A549 (cell line): ENCODE data around the gene ZNF358. TPM values are rescaled to one million over a fixed set of nuclear protein-coding genes. Genes with fewer than 3 reads are reported as not detected.

Experiments used
- ATAC-seq, 2 experiments: fragments of 200-7000 bp in 1 of 2; fragments of >200 bp in 1 of 2; cut with Nextera tagmentation in 1 of 2; cut with Tn5 transposase in 1 of 2; 3 replicates each; pipeline versions ENCODE4 v1.8.0 to v1.9.1; 2018 to 2020; ENCODE audit warnings: mild to moderate bottlenecking in 1 of 2, moderate library complexity in 1 of 2
- CTCF ChIA-PET: fragments of 300-600 bp; sonication (Branson Sonifier 250); formaldehyde crosslinking; extraction: SDS; loops from one replicate; lab custom pipeline; 2021; ENCODE audit warnings: antibody characterized with exemption, inconsistent platforms; lab: Yijun Ruan, JAX
- POLR2A ChIA-PET: fragments of 350-600 bp; formaldehyde crosslinking; extraction: SDS; loops from one replicate; lab custom pipeline; 2021; ENCODE audit warnings: antibody characterized with exemption, inconsistent platforms; lab: Yijun Ruan, JAX
- DNase-seq, 2 experiments: peaks; one replicate each; pipeline versions ENCODE4 v3.0.0 to v3.0.0-alpha.2; 2011 to 2016; ENCODE audit warnings: low read depth in 1 of 2, low spot score in 1 of 2
- FAIRE-seq: peaks from 2 replicates; lab custom pipeline; 2011; peaks lifted over from hg19 to GRCh38; lab: Jason Lieb, UNC
- H3K27ac ChIP-seq, 2 experiments: fragments of >200 bp; sonication (Bioruptor Twin); formaldehyde crosslinking; 3 replicates each; pipeline ENCODE4 v1.5.1; 2016 to 2017
- H3K4me1 ChIP-seq: fragments of >200 bp; sonication (Bioruptor Twin); formaldehyde crosslinking; 3 replicates; pipeline ENCODE4 v1.6.1; 2016
- H3K4me2 ChIP-seq: fragments of >200 bp; sonication (Bioruptor Twin); formaldehyde crosslinking; 3 replicates; pipeline ENCODE4 v1.6.1; 2016
- H3K4me3 ChIP-seq: fragments of >200 bp; sonication (Bioruptor Twin); formaldehyde crosslinking; 3 replicates; pipeline ENCODE4 v1.5.1; 2016
- H3K9me3 ChIP-seq: fragments of >200 bp; sonication (Bioruptor Twin); formaldehyde crosslinking; 3 replicates; pipeline ENCODE4 v1.6.1; 2016
- BHLHE40 ChIP-seq: IDR thresholded peaks from 2 replicates; pipeline ENCODE4 v1.6.1; 2012; ENCODE audit warnings: low read depth, low read length, inconsistent platforms
- CEBPB ChIP-seq, 2 experiments: fragments of >200 bp in 1 of 2; sonication (Bioruptor Twin) in 1 of 2; formaldehyde crosslinking in 1 of 2; IDR thresholded peaks; 2 replicates each; pipeline ENCODE4 v1.6.1; 2012 to 2016
- CHD2 ChIP-seq: fragments of 150-350 bp; IDR thresholded peaks from 2 replicates; pipeline ENCODE4 v1.6.1; 2014; ENCODE audit warnings: low read length; ENCODE audit not compliant: partially characterized antibody
- EHMT2 ChIP-seq: fragments of 200-600 bp; sonication (generic); IDR thresholded peaks from 2 replicates; pipeline ENCODE4 v1.6.1; 2016; ENCODE audit warnings: antibody characterized with exemption, low read depth, mild to moderate bottlenecking, moderate library complexity
- ESRRA ChIP-seq: fragments of 150-350 bp; IDR thresholded peaks from 2 replicates; pipeline ENCODE4 v1.6.1; 2014; ENCODE audit warnings: mild to moderate bottlenecking, low read length, borderline replicate concordance
- FOSB ChIP-seq: fragments of 250-450 bp; sonication (Bioruptor Pico); IDR thresholded peaks from 2 replicates; pipeline ENCODE4 v1.5.0; 2020; ENCODE audit warnings: mild to moderate bottlenecking, moderate library complexity
- FOXS1 ChIP-seq: fragments of 250-450 bp; sonication (Bioruptor Pico); IDR thresholded peaks from 2 replicates; pipeline ENCODE4 v1.5.0; 2020; ENCODE audit warnings: mild to moderate bottlenecking, moderate library complexity
- GATA3 ChIP-seq: IDR thresholded peaks from 2 replicates; pipeline ENCODE4 v1.6.1; 2012; ENCODE audit warnings: borderline replicate concordance
- HDAC2 ChIP-seq: fragments of 200-600 bp; sonication (generic); IDR thresholded peaks from 2 replicates; pipeline ENCODE4 v1.6.1; 2016
- JUN ChIP-seq, 2 experiments: fragments of >200 bp; sonication (Bioruptor Twin); formaldehyde crosslinking; IDR thresholded peaks; 2 replicates in 1 of 2; 3 replicates in 1 of 2; pipeline ENCODE4 v1.6.1; 2016 to 2017
- MAZ ChIP-seq: fragments of 150-350 bp; IDR thresholded peaks from 2 replicates; pipeline ENCODE4 v1.6.1; 2014; ENCODE audit warnings: antibody characterized with exemption, low read depth, low read length, borderline replicate concordance
- MYC ChIP-seq: IDR thresholded peaks from 2 replicates; pipeline ENCODE4 v1.6.1; 2012; ENCODE audit warnings: mild to moderate bottlenecking, inconsistent platforms, low read length, improper control_type of control experiment, borderline replicate concordance
- NPAS2 ChIP-seq: fragments of 250-450 bp; sonication (Bioruptor Pico); IDR thresholded peaks from 2 replicates; pipeline ENCODE4 v1.8.0; 2022; ENCODE audit warnings: mild to moderate bottlenecking, moderate library complexity, borderline replicate concordance
- NR3C1 ChIP-seq: fragments of >200 bp; sonication (Bioruptor Twin); formaldehyde crosslinking; IDR thresholded peaks from 3 replicates; pipeline ENCODE4 v1.6.1; 2017
- PHF8 ChIP-seq: fragments of 200-600 bp; sonication (generic); IDR thresholded peaks from 2 replicates; pipeline ENCODE4 v1.6.1; 2016; ENCODE audit warnings: low read depth, mild to moderate bottlenecking, antibody characterized with exemption, moderate library complexity, borderline replicate concordance
- POLR2A ChIP-seq: IDR thresholded peaks from 2 replicates; pipeline ENCODE4 v1.6.1; 2012; ENCODE audit warnings: mild to moderate bottlenecking, low read length
- RCOR1 ChIP-seq: fragments of 150-350 bp; IDR thresholded peaks from 2 replicates; pipeline ENCODE4 v1.6.1; 2014; ENCODE audit warnings: antibody characterized with exemption, low read length, low read depth
- RFX5 ChIP-seq: fragments of 450-650 bp; IDR thresholded peaks from 2 replicates; pipeline ENCODE4 v1.7.1; 2014; ENCODE audit warnings: antibody characterized with exemption, mild to moderate bottlenecking, moderate library complexity
- RNF2 ChIP-seq: fragments of 200-600 bp; sonication (generic); IDR thresholded peaks from 2 replicates; pipeline ENCODE4 v1.6.1; 2016; ENCODE audit warnings: low read depth, mild to moderate bottlenecking, antibody characterized with exemption, moderate library complexity, borderline replicate concordance
- SMC3 ChIP-seq: fragments of >200 bp; sonication (Bioruptor Twin); formaldehyde crosslinking; IDR thresholded peaks from 3 replicates; pipeline ENCODE4 v1.6.1; 2018; ENCODE audit warnings: inconsistent platforms
- ZSCAN20 ChIP-seq: fragments of 250-450 bp; sonication (Bioruptor Pico); IDR thresholded peaks from 2 replicates; pipeline ENCODE4 v1.8.0; 2022; ENCODE audit warnings: mild to moderate bottlenecking, moderate library complexity
- WGBS: methylation state at CpG from one replicate; pipeline ENCODE4 v1.1.6; 2017; ENCODE audit errors: missing lambda C conversion rate; 5-methylcytosine and 5-hydroxymethylcytosine counted together
- polyA plus RNA-seq, 4 experiments: library from polyadenylated mRNA; depleted of rRNA in 3 of 4; stranded (reverse); fragments of >200 nt; fragmentation: RNase III in 1 of 4; extraction: RNeasy Plus Mini Kit Qiagen cat#74134 plus additional on column Dnase treatment in 1 of 4; gene quantifications; 2 replicates in 3 of 4; 3 replicates in 1 of 4; pipeline ENCODE4 v1.2.3, GENCODE V29; 2011 to 2017
- TF ChIP-seq, protein P1 (sequence below): IDR thresholded peaks from 2 replicates; pipeline ENCODE4 v1.6.1; 2012
- TF ChIP-seq, protein P2 (sequence below): fragments of 250-450 bp; sonication (Bioruptor Pico); IDR thresholded peaks from 2 replicates; pipeline ENCODE4 v1.5.0; 2020; ENCODE audit warnings: low read depth, mild to moderate bottlenecking, moderate library complexity
- TF ChIP-seq, protein P3 (sequence below): fragments of 200-600 bp; sonication (generic); IDR thresholded peaks from 2 replicates; pipeline ENCODE4 v1.6.1; 2016; ENCODE audit warnings: antibody characterized with exemption, mild to moderate bottlenecking, moderate library complexity
- TF ChIP-seq, protein P4 (sequence below): IDR thresholded peaks from 2 replicates; pipeline ENCODE4 v1.6.1; 2012; ENCODE audit warnings: low read depth, borderline replicate concordance

Gene ZNF358
- polyA plus RNA-seq, 2 of the 4 experiments (the other 2 are of a cell fraction): 9.5 to 14.0 TPM

DNA sequence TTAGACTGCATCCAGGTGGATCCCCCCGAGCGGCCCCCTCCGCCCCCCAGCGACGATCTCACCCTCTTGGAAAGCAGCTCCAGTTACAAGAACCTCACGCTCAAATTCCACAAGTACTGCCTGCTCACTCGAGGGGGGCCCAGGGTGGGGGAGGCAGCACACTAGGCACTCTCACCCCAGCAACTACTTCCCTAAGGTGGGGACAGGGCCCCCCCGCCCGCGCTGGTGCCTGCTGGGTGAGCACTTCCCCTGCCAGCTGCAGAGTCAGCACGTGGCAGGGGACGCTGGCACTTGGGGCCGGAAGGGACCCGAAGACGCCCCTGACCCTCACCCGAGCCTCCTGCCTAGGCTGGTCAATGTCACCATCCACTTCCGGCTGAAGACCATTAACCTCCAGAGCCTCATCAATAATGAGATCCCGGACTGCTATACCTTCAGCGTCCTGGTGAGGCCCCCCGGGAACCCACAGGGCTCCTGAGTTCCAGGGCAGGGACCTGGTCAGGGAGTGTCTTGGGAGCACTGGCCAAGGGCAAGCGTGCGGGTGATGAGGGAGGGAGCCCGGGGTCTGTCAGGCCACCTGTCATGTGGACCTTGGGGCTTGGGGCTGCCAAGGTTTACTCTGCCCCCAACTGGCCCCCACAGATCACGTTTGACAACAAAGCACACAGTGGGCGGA lies 11.8 kb downstream of the ZNF358 start:
- Histone ChIP-seq H3K4me3 (no peak overlapping the region), H3K4me1 (peaks cover 6% of the 10 kb centered on the region; the same call in 1 of the 3 replicates), H3K4me2 (no peak overlapping the region), H3K27ac (no peak overlapping the region), H3K9me3 (no peaks in the 10 kb centered on the region)
- FAIRE-seq (no peak), DNase-seq (no peak), ATAC-seq (no peak)
- TF ChIP-seq FOSB (CRISPR knock-in tag) (no peak), MYC (no peak), RNF2 (no peak), MAZ (no peak), RCOR1 (no peak), CHD2 (no peak), POLR2A (no peak), NPAS2 (CRISPR knock-in tag) (no peak), FOXS1 (CRISPR knock-in tag) (no peak), CEBPB (IDR thresholded peaks at IDR 0.05) (no peak), JUN (IDR thresholded peaks at IDR 0.05) (no peak), EHMT2 (no peak), ZSCAN20 (CRISPR knock-in tag) (no peak), HDAC2 (no peak), GATA3 (no peak), NR3C1 (no peak)
- ChIA-PET CTCF (interaction anchor here (1.4 kb wide), 1 partner anchor 40 kb away, joined by 3 read pairs; no protein-coding TSS in a partner anchor), POLR2A (no interaction called here)
- 87% methylated on average over 18 of the region's 25 CpGs for WGBS

DNA sequence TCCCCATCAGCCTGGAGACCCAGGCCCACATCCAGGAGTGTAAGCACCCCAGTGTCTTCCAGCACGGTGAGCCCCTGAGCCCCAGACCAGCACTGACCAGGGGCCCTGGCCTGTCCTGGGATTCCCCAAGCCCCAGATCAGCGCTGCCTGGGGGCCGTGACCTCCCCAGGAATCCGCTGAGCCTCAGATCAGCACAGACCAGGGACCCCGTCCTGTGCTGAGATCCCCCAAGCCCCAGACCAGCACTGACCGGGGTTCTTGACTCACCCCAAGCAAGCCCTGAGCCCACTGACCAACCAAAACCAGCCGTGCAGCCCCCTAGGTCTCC lies 12.3 kb downstream of the ZNF358 start:
- WGBS: 86% methylated on average over 2 of the region's 7 CpGs
- no peak for ATAC-seq
- H3K4me1 ChIP-seq: peaks cover 7% of the 10 kb centered on the region; the same call in 2 of the 3 replicates
- no peak overlapping the region for H3K27ac ChIP-seq
- no peak overlapping the region for H3K4me3 ChIP-seq
- POLR2A ChIA-PET: no interaction called here
- H3K4me2 ChIP-seq: no peak overlapping the region
- no peak for DNase-seq
- H3K9me3 ChIP-seq: no peaks in the 10 kb centered on the region
- no peak for TF ChIP-seq PHF8
- TF ChIP-seq, protein P1, sequence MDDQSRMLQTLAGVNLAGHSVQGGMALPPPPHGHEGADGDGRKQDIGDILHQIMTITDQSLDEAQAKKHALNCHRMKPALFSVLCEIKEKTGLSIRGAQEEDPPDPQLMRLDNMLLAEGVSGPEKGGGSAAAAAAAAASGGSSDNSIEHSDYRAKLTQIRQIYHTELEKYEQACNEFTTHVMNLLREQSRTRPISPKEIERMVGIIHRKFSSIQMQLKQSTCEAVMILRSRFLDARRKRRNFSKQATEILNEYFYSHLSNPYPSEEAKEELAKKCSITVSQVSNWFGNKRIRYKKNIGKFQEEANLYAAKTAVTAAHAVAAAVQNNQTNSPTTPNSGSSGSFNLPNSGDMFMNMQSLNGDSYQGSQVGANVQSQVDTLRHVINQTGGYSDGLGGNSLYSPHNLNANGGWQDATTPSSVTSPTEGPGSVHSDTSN: no peak
- TF ChIP-seq RFX5: no peak
- no peak for TF ChIP-seq ESRRA
- TF ChIP-seq HDAC2: no peak
- TF ChIP-seq, protein P2, sequence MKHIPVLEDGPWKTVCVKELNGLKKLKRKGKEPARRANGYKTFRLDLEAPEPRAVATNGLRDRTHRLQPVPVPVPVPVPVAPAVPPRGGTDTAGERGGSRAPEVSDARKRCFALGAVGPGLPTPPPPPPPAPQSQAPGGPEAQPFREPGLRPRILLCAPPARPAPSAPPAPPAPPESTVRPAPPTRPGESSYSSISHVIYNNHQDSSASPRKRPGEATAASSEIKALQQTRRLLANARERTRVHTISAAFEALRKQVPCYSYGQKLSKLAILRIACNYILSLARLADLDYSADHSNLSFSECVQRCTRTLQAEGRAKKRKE (CRISPR knock-in tag): no peak
- TF ChIP-seq BHLHE40: no peak
- no peak for TF ChIP-seq CHD2
- TF ChIP-seq, protein P3, sequence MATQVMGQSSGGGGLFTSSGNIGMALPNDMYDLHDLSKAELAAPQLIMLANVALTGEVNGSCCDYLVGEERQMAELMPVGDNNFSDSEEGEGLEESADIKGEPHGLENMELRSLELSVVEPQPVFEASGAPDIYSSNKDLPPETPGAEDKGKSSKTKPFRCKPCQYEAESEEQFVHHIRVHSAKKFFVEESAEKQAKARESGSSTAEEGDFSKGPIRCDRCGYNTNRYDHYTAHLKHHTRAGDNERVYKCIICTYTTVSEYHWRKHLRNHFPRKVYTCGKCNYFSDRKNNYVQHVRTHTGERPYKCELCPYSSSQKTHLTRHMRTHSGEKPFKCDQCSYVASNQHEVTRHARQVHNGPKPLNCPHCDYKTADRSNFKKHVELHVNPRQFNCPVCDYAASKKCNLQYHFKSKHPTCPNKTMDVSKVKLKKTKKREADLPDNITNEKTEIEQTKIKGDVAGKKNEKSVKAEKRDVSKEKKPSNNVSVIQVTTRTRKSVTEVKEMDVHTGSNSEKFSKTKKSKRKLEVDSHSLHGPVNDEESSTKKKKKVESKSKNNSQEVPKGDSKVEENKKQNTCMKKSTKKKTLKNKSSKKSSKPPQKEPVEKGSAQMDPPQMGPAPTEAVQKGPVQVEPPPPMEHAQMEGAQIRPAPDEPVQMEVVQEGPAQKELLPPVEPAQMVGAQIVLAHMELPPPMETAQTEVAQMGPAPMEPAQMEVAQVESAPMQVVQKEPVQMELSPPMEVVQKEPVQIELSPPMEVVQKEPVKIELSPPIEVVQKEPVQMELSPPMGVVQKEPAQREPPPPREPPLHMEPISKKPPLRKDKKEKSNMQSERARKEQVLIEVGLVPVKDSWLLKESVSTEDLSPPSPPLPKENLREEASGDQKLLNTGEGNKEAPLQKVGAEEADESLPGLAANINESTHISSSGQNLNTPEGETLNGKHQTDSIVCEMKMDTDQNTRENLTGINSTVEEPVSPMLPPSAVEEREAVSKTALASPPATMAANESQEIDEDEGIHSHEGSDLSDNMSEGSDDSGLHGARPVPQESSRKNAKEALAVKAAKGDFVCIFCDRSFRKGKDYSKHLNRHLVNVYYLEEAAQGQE: no peak
- TF ChIP-seq, protein P4, sequence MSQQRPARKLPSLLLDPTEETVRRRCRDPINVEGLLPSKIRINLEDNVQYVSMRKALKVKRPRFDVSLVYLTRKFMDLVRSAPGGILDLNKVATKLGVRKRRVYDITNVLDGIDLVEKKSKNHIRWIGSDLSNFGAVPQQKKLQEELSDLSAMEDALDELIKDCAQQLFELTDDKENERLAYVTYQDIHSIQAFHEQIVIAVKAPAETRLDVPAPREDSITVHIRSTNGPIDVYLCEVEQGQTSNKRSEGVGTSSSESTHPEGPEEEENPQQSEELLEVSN: no peak
- no peak for TF ChIP-seq SMC3
- TF ChIP-seq GATA3: no peak
- TF ChIP-seq, all 56 proteins: peak for 0
- CTCF ChIA-PET: interaction anchor here (1.4 kb wide), 1 partner anchor 40 kb away, joined by 3 read pairs; no protein-coding TSS in a partner anchor
- no peak for FAIRE-seq
